Kidney (tissue), 14 donors: Measurements from ENCODE around the gene ELF5. TPM values are rescaled to one million over a fixed set of nuclear protein-coding genes. Genes with fewer than 3 reads are reported as not detected.

Experiments
- DNase-seq, 5 donors: peaks; one replicate each; pipeline ENCODE4 v3.0.0-alpha.2; 2013 to 2020
- FAIRE-seq: peaks from 2 replicates; lab custom pipeline; 2012; peaks lifted over from hg19 to GRCh38; lab: Jason Lieb, UNC
- H3K27ac ChIP-seq, 2 donors: one replicate each; pipeline ENCODE4 v1.7.0; 2013; ENCODE audit warnings: low read depth in 2 of 2, low read length in 2 of 2, inconsistent platforms in 1 of 2
- H3K27me3 ChIP-seq: one replicate; pipeline ENCODE4 v1.7.1; 2013; ENCODE audit warnings: low read length, inconsistent platforms; ENCODE audit not compliant: control insufficient read depth, insufficient read depth
- H3K36me3 ChIP-seq, 3 donors: one replicate each; pipeline versions ENCODE4 v1.7.0 to v1.7.1; 2013; ENCODE audit warnings: low read length in 3 of 3, control low read depth in 1 of 3, inconsistent platforms in 1 of 3; ENCODE audit not compliant: insufficient read depth in 3 of 3, control insufficient read depth in 2 of 3
- H3K4me1 ChIP-seq, 3 donors: one replicate each; pipeline versions ENCODE4 v1.7.0 to v1.7.1; 2013; ENCODE audit warnings: low read length in 3 of 3, inconsistent platforms in 1 of 3, low read depth in 1 of 3; ENCODE audit not compliant: control insufficient read depth in 2 of 3, insufficient read depth in 2 of 3
- H3K4me3 ChIP-seq, 3 donors: one replicate each; pipeline versions ENCODE4 v1.7.0 to v1.8.1; 2013; ENCODE audit warnings: low read length in 3 of 3, control low read depth in 1 of 3, inconsistent platforms in 1 of 3
- H3K9ac ChIP-seq, 3 donors: one replicate each; pipeline versions ENCODE4 v1.7.0 to v1.7.1; 2013; ENCODE audit warnings: low read length in 3 of 3, control low read depth in 1 of 3, inconsistent platforms in 1 of 3
- H3K9me3 ChIP-seq, 3 donors: one replicate each; pipeline versions ENCODE4 v1.7.0 to v1.7.1; 2013; ENCODE audit warnings: low read length in 3 of 3, control low read depth in 1 of 3, inconsistent platforms in 1 of 3; ENCODE audit not compliant: control insufficient read depth in 2 of 3, insufficient read depth in 1 of 3
- intact Hi-C: fragments of 100-400 bp; cut with DNase I; formaldehyde crosslinking; loops from one replicate; pipeline ENCODE4 v1.11.1; 2022
- polyA plus RNA-seq: library from polyadenylated mRNA; stranded (reverse); fragments of 350-450 nt; fragmentation: Illumina TruSeq; extraction: RNeasy Lipid Tissue Mini Kit (QIAGEN cat#74804); gene quantifications from one replicate; pipeline ENCODE4 v1.2.3, GENCODE V29; 2014; ENCODE audit warnings: low read depth, low replicate concordance; ENCODE audit not compliant: insufficient read depth
- total RNA-seq: library from RNA; stranded (reverse); fragmentation: NEBNext Ultra II Directional; extraction: Animal tissue kit (Norgen Biotek cat#: 25700); gene quantifications from one replicate; pipeline ENCODE4 v1.2.1, GENCODE V29; 2021
- TF ChIP-seq, protein P1 (sequence below): IDR thresholded peaks from 3 replicates; pipeline ENCODE4 v1.5.1; 2012; ENCODE audit warnings: mild to moderate bottlenecking, moderate library complexity, borderline replicate concordance; ENCODE audit not compliant: insufficient read depth; ENCODE audit errors: extremely low read depth
- donor health status: control.
- donor health status: control.
- donor health status: control.
- donor health status: control.
- donor health status: control.
- donor health status: DM: yes; HTN: yes; CAD: no.
- donor health status: Normal renal cell carcinoma (clear cell type).

The ELF5 gene
- total and polyA plus RNA-seq, 2 donors from 2014 or later = 0.94 to 18.9 TPM

DNA sequence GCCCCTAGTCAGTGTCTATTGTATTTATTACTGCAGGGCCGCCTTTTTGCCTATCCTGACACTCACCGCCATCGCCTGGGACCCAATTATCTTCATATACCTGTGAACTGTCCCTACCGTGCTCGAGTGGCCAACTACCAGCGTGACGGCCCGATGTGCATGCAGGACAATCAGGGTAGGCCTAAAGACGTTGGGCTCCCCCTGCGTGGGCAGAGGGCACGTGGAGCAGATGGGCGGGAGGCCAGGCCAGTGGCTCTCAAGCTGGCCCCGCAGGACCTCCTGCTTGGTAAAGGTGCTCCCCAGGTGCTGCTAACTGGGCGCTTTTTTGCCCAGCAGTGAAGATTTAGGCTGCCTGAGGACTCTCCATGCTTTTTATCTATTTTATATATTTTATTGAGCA, 52.4 kb downstream of the ELF5 start:
- intact Hi-C loops = no loop called here
- TF ChIP-seq, protein P1, sequence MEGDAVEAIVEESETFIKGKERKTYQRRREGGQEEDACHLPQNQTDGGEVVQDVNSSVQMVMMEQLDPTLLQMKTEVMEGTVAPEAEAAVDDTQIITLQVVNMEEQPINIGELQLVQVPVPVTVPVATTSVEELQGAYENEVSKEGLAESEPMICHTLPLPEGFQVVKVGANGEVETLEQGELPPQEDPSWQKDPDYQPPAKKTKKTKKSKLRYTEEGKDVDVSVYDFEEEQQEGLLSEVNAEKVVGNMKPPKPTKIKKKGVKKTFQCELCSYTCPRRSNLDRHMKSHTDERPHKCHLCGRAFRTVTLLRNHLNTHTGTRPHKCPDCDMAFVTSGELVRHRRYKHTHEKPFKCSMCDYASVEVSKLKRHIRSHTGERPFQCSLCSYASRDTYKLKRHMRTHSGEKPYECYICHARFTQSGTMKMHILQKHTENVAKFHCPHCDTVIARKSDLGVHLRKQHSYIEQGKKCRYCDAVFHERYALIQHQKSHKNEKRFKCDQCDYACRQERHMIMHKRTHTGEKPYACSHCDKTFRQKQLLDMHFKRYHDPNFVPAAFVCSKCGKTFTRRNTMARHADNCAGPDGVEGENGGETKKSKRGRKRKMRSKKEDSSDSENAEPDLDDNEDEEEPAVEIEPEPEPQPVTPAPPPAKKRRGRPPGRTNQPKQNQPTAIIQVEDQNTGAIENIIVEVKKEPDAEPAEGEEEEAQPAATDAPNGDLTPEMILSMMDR = no peak
- DNase-seq (no peak), FAIRE-seq (no peak)
- Histone ChIP-seq H3K4me3 (no peak overlapping the region), H3K27ac (no peak overlapping the region), H3K4me1 (peaks cover 0 to 12% (median 7%) of the 10 kb centered on the region in 3 donors), H3K9ac (no peak overlapping the region), H3K36me3 (peaks cover 14 to 43% (median 43%) of the 10 kb centered on the region in 3 donors), H3K27me3 (no peaks in the 10 kb centered on the region), H3K9me3 (no peaks in the 10 kb centered on the region)

DNA sequence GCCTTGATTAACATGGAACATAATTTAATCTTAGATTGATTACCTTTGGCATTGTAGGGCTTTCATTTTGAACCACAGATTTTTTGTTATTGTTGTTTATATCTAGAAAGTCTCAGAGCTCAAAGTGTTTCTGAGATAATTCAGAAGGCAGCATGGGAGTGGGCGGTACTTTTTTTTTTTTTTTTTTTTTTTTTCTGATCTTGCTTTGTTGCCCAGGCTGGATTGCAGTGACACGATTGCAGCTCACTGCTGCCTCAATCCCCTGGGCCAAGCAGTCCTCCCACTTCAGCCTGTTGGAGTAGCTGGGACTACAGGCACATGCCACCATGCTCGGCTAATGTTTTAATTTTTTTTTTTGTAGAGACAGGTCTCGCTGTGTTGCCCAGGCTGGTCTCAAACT, 53.3 kb downstream of the ELF5 start:
- no peak overlapping the region for H3K27ac ChIP-seq
- peaks cover 8 to 38% (median 35%) of the 10 kb centered on the region in 3 donors for H3K36me3 ChIP-seq
- H3K4me3 ChIP-seq = no peak overlapping the region
- peaks cover 0 to 12% (median 7%) of the 10 kb centered on the region in 3 donors for H3K4me1 ChIP-seq
- H3K9me3 ChIP-seq = no peaks in the 10 kb centered on the region
- intact Hi-C loops = no loop called here
- DNase-seq (no peak), FAIRE-seq (no peak)
- H3K9ac ChIP-seq = no peak overlapping the region
- TF ChIP-seq, protein P1 = no peak
- H3K27me3 ChIP-seq = no peaks in the 10 kb centered on the region

DNA sequence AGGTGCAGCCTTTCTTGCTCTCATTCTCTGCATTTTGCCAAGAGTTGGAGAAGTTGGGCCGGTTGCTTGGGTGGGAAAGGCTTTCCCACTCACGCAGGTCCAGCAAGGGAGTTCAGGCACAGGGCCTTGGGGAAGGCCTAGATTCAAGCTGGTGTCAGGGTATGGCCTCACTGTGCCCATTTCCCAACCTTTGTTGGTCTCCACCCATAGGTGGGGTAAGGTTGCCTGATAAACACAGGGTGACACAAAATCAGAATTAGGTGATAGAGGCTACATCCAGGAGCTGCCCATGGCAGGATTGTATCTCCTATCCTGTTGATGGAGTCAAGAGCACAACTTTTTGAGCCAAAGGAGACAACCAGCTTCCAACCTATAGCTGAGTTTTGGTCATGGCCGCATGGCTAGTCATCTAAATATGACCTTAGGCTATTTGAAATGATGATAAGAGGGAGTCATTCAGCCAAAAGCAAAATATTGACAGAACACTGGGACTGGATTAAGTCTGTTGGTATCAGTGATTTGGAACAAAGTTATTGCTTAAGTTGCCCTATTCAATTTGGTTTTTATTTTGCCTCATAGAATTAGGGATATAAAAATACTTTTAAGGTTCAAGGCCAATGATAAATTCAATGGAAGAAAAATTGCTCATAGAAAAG, 54.0 kb downstream of the ELF5 start:
- H3K9ac ChIP-seq = no peak overlapping the region
- H3K27ac ChIP-seq = no peak overlapping the region
- no peak overlapping the region for H3K4me3 ChIP-seq
- TF ChIP-seq, protein P1 = no peak
- peaks cover 0 to 12% (median 7%) of the 10 kb centered on the region in 3 donors for H3K4me1 ChIP-seq
- DNase-seq (no peak), FAIRE-seq (no peak)
- H3K36me3 ChIP-seq = peaks cover 7 to 38% (median 35%) of the 10 kb centered on the region in 3 donors
- intact Hi-C loops = no loop called here
- H3K27me3 ChIP-seq = no peaks in the 10 kb centered on the region
- H3K9me3 ChIP-seq = no peaks in the 10 kb centered on the region
